GM12892 (cell line): ENCODE data around the gene TAS2R8.

Experiments
- POLR2A ChIP-seq: IDR thresholded peaks from 2 replicates; pipeline ENCODE4 v1.6.1; 2011; ENCODE audit warnings: low read depth, low read length, control low read depth
- TAF1 ChIP-seq: IDR thresholded peaks from 2 replicates; pipeline ENCODE4 v1.6.1; 2011; ENCODE audit warnings: low read depth, mild to moderate bottlenecking, control low read depth, low read length, borderline replicate concordance

GRCh38 chr12:10824957-10825356 is 17.9 kb upstream of the TAS2R8 start:
- no peak for TF ChIP-seq TAF1
- TF ChIP-seq POLR2A = no peak
